GM12878 (cell line): ENCODE data around the gene SLC24A4. TPM values are rescaled to one million over a fixed set of nuclear protein-coding genes. Genes with fewer than 3 reads are reported as not detected.

Source experiments
- ATAC-seq: fragments of 200-7000 bp; cut with Tn5 transposase; 3 replicates; pipeline ENCODE4 v1.9.1; 2020; ENCODE audit warnings: mild to moderate bottlenecking, moderate library complexity
- BruUV-seq: library from RNA; stranded (reverse); fragments of 400-500 nt; replicated peaks from 2 replicates; lab custom pipeline; 2021; lab: Mats Ljungman, UMichigan
- CTCF ChIA-PET: fragments of 300-600 bp; sonication (Branson Sonifier 250); formaldehyde crosslinking; extraction: SDS; loops from one replicate; lab custom pipeline; 2021; ENCODE audit warnings: inconsistent platforms; lab: Yijun Ruan, JAX
- POLR2A ChIA-PET: fragments of 350-600 bp; formaldehyde crosslinking; extraction: SDS; loops from one replicate; lab custom pipeline; 2021; ENCODE audit warnings: inconsistent platforms; lab: Charles Lee
- RAD21 ChIA-PET: fragments of 300-600 bp; sonication (Branson Sonifier 250); formaldehyde crosslinking; loops from one replicate; lab custom pipeline; 2023; ENCODE audit warnings: antibody characterized with exemption; ENCODE audit not compliant: unreplicated experiment; lab: Charles Lee
- SMC1A ChIA-PET: fragments of 300-600 bp; sonication (Branson Sonifier 250); formaldehyde crosslinking; loops from one replicate; lab custom pipeline; 2023; ENCODE audit not compliant: unreplicated experiment, uncharacterized antibody; lab: Charles Lee
- DNase-seq: peaks from one replicate; pipeline ENCODE4 v3.0.0-alpha.2; 2011; ENCODE audit warnings: low read depth, low spot score
- FAIRE-seq: peaks from 3 replicates; lab custom pipeline; 2011; peaks lifted over from hg19 to GRCh38; lab: Jason Lieb, UNC
- H2AFZ ChIP-seq: 2 replicates; pipeline ENCODE4 v1.6.0; 2011; ENCODE audit warnings: low read depth, low read length, control low read depth; ENCODE audit not compliant: control insufficient read depth
- H3K27ac ChIP-seq: 2 replicates; pipeline ENCODE4 v1.5.1; 2011; ENCODE audit warnings: control low read depth; ENCODE audit not compliant: control insufficient read depth, insufficient read depth
- H3K27me3 ChIP-seq, 2 experiments: replicated peaks in 1 of 2; 2 replicates each; pipeline versions ENCODE4 v1.6.0 to v1.6.1; 2011; ENCODE audit warnings: low read length in 1 of 2; ENCODE audit not compliant: control insufficient read depth in 2 of 2, insufficient read depth in 2 of 2
- H3K36me3 ChIP-seq, 2 experiments: 2 replicates each; pipeline ENCODE4 v1.5.1; 2011; ENCODE audit warnings: low read length in 1 of 2; ENCODE audit not compliant: control insufficient read depth in 2 of 2, insufficient read depth in 2 of 2
- H3K4me1 ChIP-seq: 2 replicates; pipeline ENCODE4 v1.6.1; 2011; ENCODE audit warnings: mild to moderate bottlenecking, low read length, moderate library complexity, mixed read lengths; ENCODE audit not compliant: control insufficient read depth, insufficient read depth
- H3K4me2 ChIP-seq: 2 replicates; pipeline ENCODE4 v1.6.0; 2011; ENCODE audit warnings: control low read depth; ENCODE audit not compliant: control insufficient read depth, insufficient read depth
- H3K4me3 ChIP-seq: fragments of 200-600 bp; sonication (generic); 2 replicates; pipeline ENCODE4 v1.5.1; 2016
- H3K79me2 ChIP-seq: 2 replicates; pipeline ENCODE4 v1.6.0; 2011; ENCODE audit warnings: low read length; ENCODE audit not compliant: control insufficient read depth, insufficient read depth
- H3K9ac ChIP-seq: 2 replicates; pipeline ENCODE4 v1.8.0; 2011; ENCODE audit warnings: low read length, control low read depth, mixed read lengths; ENCODE audit not compliant: control insufficient read depth, insufficient read depth
- H3K9me3 ChIP-seq: replicated peaks from 3 replicates; pipeline ENCODE4 v1.5.1; 2011; ENCODE audit warnings: mild to moderate bottlenecking, low read length; ENCODE audit not compliant: control insufficient read depth, insufficient read depth
- H4K20me1 ChIP-seq: 2 replicates; pipeline ENCODE4 v1.6.0; 2011; ENCODE audit not compliant: control insufficient read depth, insufficient read depth
- CREB1 ChIP-seq: IDR thresholded peaks from 2 replicates; pipeline ENCODE4 v1.6.1; 2012; ENCODE audit warnings: low read depth, mild to moderate bottlenecking, inconsistent platforms
- FOXK2 ChIP-seq: fragments of 450-650 bp; IDR thresholded peaks from 2 replicates; pipeline ENCODE4 v1.6.1; 2017; ENCODE audit warnings: mild to moderate bottlenecking, moderate library complexity
- LARP7 ChIP-seq: fragments of 450-650 bp; IDR thresholded peaks from 2 replicates; pipeline ENCODE4 v1.6.1; 2017; ENCODE audit warnings: mild to moderate bottlenecking
- MEF2A ChIP-seq: IDR thresholded peaks from 2 replicates; pipeline ENCODE4 v1.6.1; 2011; ENCODE audit warnings: low read depth, mild to moderate bottlenecking, low read length, moderate library complexity; ENCODE audit not compliant: insufficient read depth
- NBN ChIP-seq: fragments of 450-650 bp; IDR thresholded peaks from 2 replicates; pipeline ENCODE4 v1.6.1; 2016
- RAD21 ChIP-seq: IDR thresholded peaks from 2 replicates; pipeline ENCODE4 v1.6.1; 2011; ENCODE audit warnings: mild to moderate bottlenecking, low read depth, low read length, moderate library complexity; ENCODE audit not compliant: insufficient read depth
- SP1 ChIP-seq: IDR thresholded peaks from one replicate; pipeline ENCODE4 v1.6.1; 2011; ENCODE audit warnings: low read depth, low read length
- WRNIP1 ChIP-seq: IDR thresholded peaks from 2 replicates; pipeline ENCODE4 v1.6.1; 2011; ENCODE audit warnings: low read depth, low read length, improper control_type of control experiment, borderline replicate concordance
- ZBTB33 ChIP-seq: fragments of 450-650 bp; IDR thresholded peaks from 2 replicates; pipeline ENCODE4 v1.6.1; 2017; ENCODE audit warnings: mild to moderate bottlenecking
- ZNF217 ChIP-seq: fragments of 450-650 bp; IDR thresholded peaks from 2 replicates; pipeline ENCODE4 v1.6.1; 2017; ENCODE audit warnings: antibody characterized with exemption, mild to moderate bottlenecking
- WGBS: methylation state at CpG from one replicate; pipeline ENCODE4 v1.1.6; 2016; ENCODE audit warnings: low lambda C conversion rate; ENCODE audit not compliant: insufficient replicate concordance, insufficient coverage; ENCODE audit errors: missing lambda C conversion rate; 5-methylcytosine and 5-hydroxymethylcytosine counted together
- in situ Hi-C: fragments of 300-500 bp; cut with MboI; formaldehyde crosslinking; loops from 9 replicates; pipeline ENCODE4 v1.14.3; 2018; ENCODE audit warnings: mixed read lengths
- intact Hi-C: fragments of 100-400 bp; cut with micrococcal nuclease; formaldehyde crosslinking; loops from one replicate; pipeline ENCODE4 v1.14.2; 2022; ENCODE audit not compliant: unreplicated experiment
- polyA plus RNA-seq, 11 experiments: library from polyadenylated mRNA; depleted of rRNA in 4 of 11; unstranded in 6 of 11; stranded (reverse) in 5 of 11; fragments of >200 nt; fragmentation: Nextera tagmentation in 4 of 11; fragmentation: Illumina TruSeq in 1 of 11; extraction: Ambion mirVana in 4 of 11; extraction: Trizol in 1 of 11; gene quantifications; 1 replicate in 1 of 11; 2 replicates in 10 of 11; pipeline versions ENCODE4 v1.2.1 to v1.2.3, GENCODE V29; 2011 to 2016; ENCODE audit warnings: inconsistent platforms in 2 of 11, missing spikeins in 2 of 11, low read depth in 1 of 11
- total RNA-seq, 4 experiments: library from RNA; depleted of rRNA in 3 of 4; stranded (reverse); fragments of >200 nt in 3 of 4; fragmentation: Illumina TruSeq in 1 of 4; extraction: Trizol in 1 of 4; gene quantifications; 2 replicates each; pipeline versions ENCODE4 v1.2.1 to v1.2.3, GENCODE V29; 2013 to 2021

Gene SLC24A4
- total and polyA plus RNA-seq, 10 of the 15 experiments (the other 5 are each of a cell fraction or from before 2014, with no cell fraction given), result under 0.01 to 0.46 (median 0.04) TPM; not detected in 5

- no peaks in the 10 kb centered on the region for H4K20me1 ChIP-seq
- BruUV-seq, result no TSS peak
- WGBS, result 42% methylated on average over 5 of the region's 5 CpGs
- no peak overlapping the region for H3K4me2 ChIP-seq
- no peak overlapping the region for H2AFZ ChIP-seq
- ChIA-PET SMC1A (no interaction called here), CTCF (interaction anchor here (0.9 to 1.5 kb wide), 5 partner anchors 12 to 199 kb away, joined by 3 to 5 read pairs (median 3); no protein-coding TSS in a partner anchor), RAD21 (interaction anchor here (0.6 to 2.6 kb wide), 6 partner anchors 8 to 335 kb away, joined by 3 to 9 read pairs (median 4); partner anchors contain the start of genes CPSF2 and NDUFB1), POLR2A (no interaction called here)
- no peak for TF ChIP-seq CREB1
- 0 out of 2 replicates have a peak, but pooled peaks have one; percentile 1 for TF ChIP-seq NBN
- FAIRE-seq, result no peak
- no peak overlapping the region for H3K9ac ChIP-seq
- in situ Hi-C loops (no loop called here), intact Hi-C loops (loop anchor here (5.0 kb wide), 2 partner anchors 320 to 365 kb away; no protein-coding TSS in a partner anchor)
- no peaks in the 10 kb centered on the region for H3K27me3 ChIP-seq
- peaks cover 16% of the 10 kb centered on the region for H3K4me1 ChIP-seq
- H3K27ac ChIP-seq, result no peak overlapping the region
- ATAC-seq, result peak; percentile 5; the same call in 2 of the 3 replicates
- H3K36me3 ChIP-seq, result no peaks in the 10 kb centered on the region
- H3K9me3 ChIP-seq, result no peaks in the 10 kb centered on the region
- no peak for DNase-seq
- no peaks in the 10 kb centered on the region for H3K79me2 ChIP-seq
- H3K4me3 ChIP-seq, result no peak overlapping the region
Observed at GRCh38 chr14:92457016-92457565, 134.1 kb downstream of the SLC24A4 start.

GRCh38 chr14:92458136-92459029 is 135.4 kb downstream of the SLC24A4 start:
- ChIA-PET CTCF (interaction anchor here (0.6 to 3.9 kb wide), 9 partner anchors 10 to 237 kb away, joined by 3 to 26 read pairs (median 3); no protein-coding TSS in a partner anchor), SMC1A (no interaction called here), POLR2A (no interaction called here), RAD21 (interaction anchor here (0.9 to 1.8 kb wide), 8 partner anchors 10 to 324 kb away, joined by 3 to 6 read pairs (median 4); no protein-coding TSS in a partner anchor)
- no peak overlapping the region for H3K9ac ChIP-seq
- no peak for DNase-seq
- H3K36me3 ChIP-seq, result no peaks in the 10 kb centered on the region
- in situ Hi-C loops (no loop called here), intact Hi-C loops (loop anchor here (5.0 kb wide), 2 partner anchors 321 to 366 kb away; no protein-coding TSS in a partner anchor)
- H2AFZ ChIP-seq, result no peak overlapping the region
- H3K27me3 ChIP-seq, result no peaks in the 10 kb centered on the region
- H3K27ac ChIP-seq, result no peak overlapping the region
- no peaks in the 10 kb centered on the region for H3K79me2 ChIP-seq
- 60% methylated on average over 17 of the region's 17 CpGs for WGBS
- ATAC-seq, result no peak
- H3K4me2 ChIP-seq, result no peak overlapping the region
- peaks cover 16% of the 10 kb centered on the region for H3K4me1 ChIP-seq
- no peaks in the 10 kb centered on the region for H4K20me1 ChIP-seq
- H3K9me3 ChIP-seq, result no peaks in the 10 kb centered on the region
- BruUV-seq, result no TSS peak
- no peak overlapping the region for H3K4me3 ChIP-seq
- no peak for FAIRE-seq
- TF ChIP-seq ZNF217 (no peak), LARP7 (no peak), FOXK2 (no peak), RAD21 (no peak), WRNIP1 (no peak), SP1 (no peak), ZBTB33 (no peak), MEF2A (no peak)
